Loucy (cell line): ENCODE results near the gene USP17L20.
"Not testable (repeated sequence)": the region's sequence is repeated elsewhere in the genome, so short reads cannot be mapped to it uniquely, and the experiment has no call there.

Experiments used
- CTCF ChIP-seq: fragments of 200-600 bp; sonication (generic); conservative IDR thresholded peaks from 2 replicates; pipeline ENCODE4 v1.5.1; 2014; ENCODE audit warnings: mild to moderate bottlenecking, antibody characterized with exemption, low read length
- EZH2phosphoT487 ChIP-seq: fragments of 200-600 bp; IDR thresholded peaks from 2 replicates; pipeline ENCODE4 v1.6.1; 2018; ENCODE audit warnings: antibody characterized with exemption, mild to moderate bottlenecking, moderate library complexity, borderline replicate concordance

GRCh38 chr4:9234085-9234484, 23.8 kb upstream of the USP17L20 start, which contains the start of gene USP17L15:
- not testable (repeated sequence) for TF ChIP-seq CTCF, EZH2phosphoT487
